Stimulated activated CD8-positive, alpha-beta memory T cell treated with anti-CD3 and anti-CD28 coated beads, Interleukin-4, amount 100 ng/mL, for 24 hours (primary cell): ENCODE data around the gene IFNB1.

Experiments
- DNase-seq: peaks from one replicate; pipeline ENCODE4 v3.0.0-alpha.2; 2020; ENCODE audit warnings: low read depth

Gene IFNB1

GRCh38 chr9:21077781-21078180 lies at the start of gene IFNB1:
Gene IFNB1 (minus strand): TSS chr9:21077942. CDS start chr9:21077869, 73 bp downstream.
- no peak for DNase-seq

DNA sequence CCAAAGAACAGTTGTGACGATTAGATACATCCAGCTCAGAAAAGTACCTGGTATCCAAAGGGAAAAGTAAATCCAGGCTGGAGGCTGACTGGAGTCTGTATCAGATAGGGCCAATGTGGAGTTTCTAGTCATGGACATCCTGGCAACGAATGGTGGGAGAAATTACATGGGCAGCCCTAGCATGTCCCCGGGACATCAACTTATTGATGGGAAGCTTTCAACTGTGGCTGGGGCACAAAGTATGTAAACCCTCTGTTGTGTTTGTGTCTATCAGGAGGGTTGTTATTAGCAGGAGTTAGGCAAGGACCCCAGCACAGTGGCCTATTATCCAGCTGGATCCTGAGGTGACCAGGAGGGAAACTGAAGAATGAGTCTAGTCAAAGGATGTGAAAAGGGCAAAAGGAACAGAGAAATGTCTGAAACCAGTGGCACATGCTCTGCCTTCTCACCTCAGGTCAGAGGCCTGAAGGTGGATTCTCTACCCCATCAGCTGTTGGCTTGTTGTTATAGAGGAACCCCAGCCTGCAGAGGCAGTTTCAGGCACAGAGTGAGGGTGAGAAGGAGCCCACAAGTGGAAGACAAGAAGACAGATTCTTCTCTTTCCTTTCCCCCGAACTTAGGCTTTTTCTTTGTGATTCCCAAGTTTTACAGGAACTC lies 44.0 kb upstream of the IFNB1 start:
- DNase-seq, result no peak

DNA sequence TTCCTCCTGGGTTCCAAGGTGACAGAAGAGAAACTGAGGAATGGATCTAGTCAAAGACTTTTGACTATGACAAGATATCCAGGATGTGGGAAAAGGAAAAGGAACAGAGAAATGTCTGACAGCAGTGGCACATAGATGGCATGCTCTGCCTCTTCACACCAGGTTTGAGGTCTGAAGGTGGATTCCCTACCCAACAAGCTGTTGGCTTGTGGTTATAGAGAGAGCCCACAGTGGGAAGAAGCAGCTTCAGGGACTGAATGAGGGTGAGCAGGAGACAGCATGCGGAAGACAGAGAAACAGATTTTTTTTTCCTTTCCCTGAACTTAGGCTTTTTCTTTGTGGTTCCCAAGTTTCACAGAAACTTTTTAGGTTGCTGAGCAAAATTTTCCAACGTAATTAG lies 43.3 kb upstream of the IFNB1 start:
- no peak for DNase-seq

- no peak for DNase-seq
Observed at GRCh38 chr9:21119093-21119770, 41.5 kb upstream of the IFNB1 start.

GRCh38 chr9:21114311-21114710 lies 36.6 kb upstream of the IFNB1 start:
- DNase-seq, result no peak

DNA sequence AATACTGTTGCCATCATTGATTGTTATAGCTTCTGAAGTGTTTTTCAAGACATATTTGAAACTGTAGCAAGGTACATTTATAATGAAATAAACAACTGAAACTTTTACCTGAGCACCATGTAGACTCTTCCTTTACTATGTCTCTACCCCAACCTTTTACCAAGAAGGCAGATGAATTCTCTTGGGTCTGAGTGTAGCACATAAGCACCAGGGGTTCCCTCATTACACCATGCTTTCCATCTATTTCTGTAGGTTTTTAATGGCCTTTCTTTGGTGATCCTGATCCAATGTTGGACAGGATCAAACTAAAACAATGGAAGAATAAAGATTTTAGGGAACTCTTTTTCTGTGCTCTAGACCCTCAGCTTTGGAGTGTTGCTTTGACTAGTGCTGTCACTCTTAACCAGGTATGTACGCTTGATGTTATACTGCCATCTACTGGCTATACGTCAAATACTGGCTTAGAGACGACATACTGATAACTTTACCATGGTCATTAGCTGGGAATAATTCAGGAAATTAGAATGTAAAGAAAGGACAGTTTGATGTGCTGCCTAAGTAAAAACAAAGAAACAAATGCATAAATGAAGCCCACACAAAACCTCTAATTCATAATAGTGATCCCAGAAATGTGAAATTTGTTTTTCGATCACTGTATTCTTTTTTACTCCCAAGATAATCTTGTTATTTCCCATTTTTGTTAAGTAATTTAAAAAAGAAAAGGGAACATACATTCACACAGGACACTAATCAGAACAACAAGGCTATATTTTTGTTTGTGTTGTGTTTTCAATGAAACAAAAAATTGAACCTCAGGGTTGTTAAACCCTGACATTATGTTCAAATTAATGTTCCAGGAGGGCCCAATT lies 33.2 kb upstream of the IFNB1 start:
- no peak for DNase-seq

GRCh38 chr9:21104787-21105186 lies 27.0 kb upstream of the IFNB1 start:
- DNase-seq, result no peak

- DNase-seq, result no peak
Observed at GRCh38 chr9:21102305-21102704, 24.6 kb upstream of the IFNB1 start.

GRCh38 chr9:21097817-21098216 lies 20.1 kb upstream of the IFNB1 start:
- DNase-seq, result no peak

- no peak for DNase-seq
Observed at GRCh38 chr9:21096901-21097255, 19.1 kb upstream of the IFNB1 start.

- no peak for DNase-seq
Observed at GRCh38 chr9:21096172-21096900, 18.6 kb upstream of the IFNB1 start.

GRCh38 chr9:21095561-21095960 lies 17.8 kb upstream of the IFNB1 start:
- DNase-seq, result no peak

- no peak for DNase-seq
Observed at GRCh38 chr9:21086538-21086937, 8.8 kb upstream of the IFNB1 start.

- no peak for DNase-seq
Observed at GRCh38 chr9:21085005-21085404, 7.3 kb upstream of the IFNB1 start.

DNA sequence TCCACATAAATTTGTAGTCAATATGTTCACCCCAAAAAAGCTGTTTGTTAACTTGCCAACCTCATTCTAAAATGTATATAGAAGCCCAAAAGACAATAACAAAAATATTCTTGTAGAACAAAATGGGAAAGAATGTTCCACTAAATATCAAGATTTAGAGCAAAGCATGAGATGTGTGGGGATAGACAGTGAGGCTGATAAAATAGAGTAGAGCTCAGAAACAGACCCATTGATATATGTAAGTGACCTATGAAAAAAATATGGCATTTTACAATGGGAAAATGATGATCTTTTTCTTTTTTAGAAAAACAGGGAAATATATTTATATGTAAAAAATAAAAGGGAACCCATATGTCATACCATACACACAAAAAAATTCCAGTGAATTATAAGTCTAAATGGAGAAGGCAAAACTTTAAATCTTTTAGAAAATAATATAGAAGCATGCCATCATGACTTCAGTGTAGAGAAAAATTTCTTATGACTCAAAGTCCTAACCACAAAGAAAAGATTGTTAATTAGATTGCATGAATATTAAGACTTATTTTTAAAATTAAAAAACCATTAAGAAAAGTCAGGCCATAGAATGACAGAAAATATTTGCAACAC lies 6.6 kb upstream of the IFNB1 start:
- DNase-seq, result no peak

- no peak for DNase-seq
Observed at GRCh38 chr9:21082671-21083070, 4.9 kb upstream of the IFNB1 start.

DNA sequence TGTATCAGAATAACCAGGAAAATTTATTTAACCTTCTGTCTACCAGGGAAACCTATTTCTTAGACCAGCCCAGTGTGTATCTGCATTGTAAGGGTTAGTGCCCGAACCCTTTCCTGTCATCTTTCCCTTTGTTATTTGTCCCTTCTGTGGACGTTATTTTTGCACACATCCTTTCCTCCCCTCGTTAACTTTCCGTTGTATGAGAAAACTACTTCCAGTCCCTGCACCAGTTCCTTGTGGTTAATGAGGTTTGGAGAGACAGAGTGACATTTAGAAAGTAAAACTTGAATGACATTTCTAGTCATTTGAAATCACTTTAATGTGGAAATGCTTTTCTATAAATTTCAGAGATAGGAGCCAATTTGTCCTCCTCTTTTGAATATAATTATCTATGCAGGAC lies 4.3 kb upstream of the IFNB1 start:
- DNase-seq, result no peak

GRCh38 chr9:21081451-21081850 lies 3.7 kb upstream of the IFNB1 start:
- DNase-seq, result no peak

DNA sequence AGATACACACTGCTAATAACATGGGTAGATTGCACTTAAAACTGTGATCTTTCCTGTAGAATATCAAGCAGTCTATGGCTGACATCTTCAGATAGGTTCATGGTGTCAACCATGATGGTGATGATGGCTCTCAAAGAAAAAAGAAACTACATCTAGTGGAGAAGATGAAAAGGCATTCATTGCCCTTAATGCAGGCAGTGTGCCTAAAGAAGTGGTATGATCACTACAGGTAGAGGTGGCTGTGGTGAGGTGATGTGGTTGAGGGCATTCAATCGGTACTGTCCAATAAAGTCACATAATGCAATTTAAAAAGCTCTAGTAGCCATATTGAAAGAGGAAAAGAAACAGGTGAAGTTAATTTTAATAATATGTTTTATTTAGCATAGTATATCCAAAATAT lies 3.1 kb upstream of the IFNB1 start:
- no peak for DNase-seq

DNA sequence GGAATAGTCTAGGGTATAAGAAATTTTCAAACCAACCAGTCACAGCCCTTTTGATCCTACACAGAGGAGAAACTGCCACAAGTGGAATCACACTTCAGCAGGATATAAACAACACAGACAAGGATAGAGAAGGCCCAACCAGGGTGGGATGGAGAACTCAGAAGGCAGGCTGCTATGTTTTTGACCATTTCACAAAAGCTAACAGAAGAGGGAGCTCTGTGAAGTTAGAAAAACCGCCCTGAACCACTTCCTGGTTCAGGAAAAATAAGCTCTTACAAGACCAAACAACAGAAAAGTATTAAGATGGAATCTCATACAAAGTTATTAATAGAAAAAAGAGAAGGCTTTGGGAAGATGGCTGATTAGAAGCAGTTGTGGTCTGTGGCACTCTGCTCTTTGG lies 960 bp upstream of the IFNB1 start:
- DNase-seq, result no peak

DNA sequence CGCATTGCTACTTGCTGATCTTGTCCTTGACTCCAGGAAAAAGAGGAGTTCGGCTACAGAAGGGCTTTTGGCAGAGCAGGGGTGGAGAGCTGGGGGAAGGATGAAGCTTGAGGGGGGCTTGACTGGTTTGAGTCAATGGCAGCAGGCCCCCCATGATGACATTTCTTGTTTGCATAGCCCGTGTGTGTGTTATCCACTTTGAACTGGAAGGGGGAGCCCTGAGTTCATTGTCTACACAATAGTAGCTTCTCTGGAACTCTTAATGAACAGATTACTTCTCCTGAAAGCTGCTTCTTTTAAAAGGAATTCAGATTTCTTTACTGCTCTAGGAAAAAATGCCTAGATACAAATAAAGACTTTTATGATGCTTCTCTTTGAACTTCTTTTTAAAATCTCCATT lies 2.3 kb downstream of the IFNB1 start:
- DNase-seq, result no peak

GRCh38 chr9:21070906-21071305 lies 6.8 kb downstream of the IFNB1 start:
- DNase-seq, result no peak
